A673 (cell line): Measurements from ENCODE around the gene TTLL4. TPM values are rescaled to one million over a fixed set of nuclear protein-coding genes. Genes with fewer than 3 reads are reported as not detected.

Experiments
- BruUV-seq: library from RNA; stranded (reverse); fragments of 400-500 nt; replicated peaks from 2 replicates; lab custom pipeline; 2021; lab: Mats Ljungman, UMichigan
- CTCF ChIA-PET: fragments of 300-600 bp; sonication (Branson Sonifier 250); formaldehyde crosslinking; loops from one replicate; lab custom pipeline; 2022; ENCODE audit warnings: antibody characterized with exemption; lab: Charles Lee
- POLR2A ChIA-PET: fragments of 300-600 bp; sonication (Branson Sonifier 250); formaldehyde crosslinking; loops from one replicate; lab custom pipeline; 2022; ENCODE audit warnings: antibody characterized with exemption; ENCODE audit not compliant: low non-redundant PET; lab: Charles Lee
- DNase-seq: peaks from one replicate; pipeline ENCODE4 v3.0.0-alpha.2; 2015; ENCODE audit warnings: low spot score
- H3K27ac ChIP-seq: fragments of 200-600 bp; sonication (generic); 2 replicates; pipeline ENCODE4 v1.5.1; 2016; ENCODE audit warnings: mixed run types, low read depth, mild to moderate bottlenecking, mixed read lengths, antibody characterized with exemption, low read length; ENCODE audit not compliant: poor library complexity, severe bottlenecking
- H3K27me3 ChIP-seq: fragments of 200-600 bp; sonication (generic); replicated peaks from 2 replicates; pipeline ENCODE4 v1.6.1; 2017; ENCODE audit warnings: mixed run types, low read depth, mild to moderate bottlenecking, mixed read lengths, antibody characterized with exemption, low read length; ENCODE audit not compliant: insufficient read depth, poor library complexity
- H3K36me3 ChIP-seq: fragments of 200-600 bp; sonication (generic); 2 replicates; pipeline ENCODE4 v1.6.1; 2016; ENCODE audit warnings: mixed run types, mild to moderate bottlenecking, mixed read lengths, antibody characterized with exemption, low read length; ENCODE audit not compliant: insufficient read depth, poor library complexity, severe bottlenecking
- H3K4me1 ChIP-seq: fragments of 200-600 bp; sonication (generic); 2 replicates; pipeline ENCODE4 v1.6.1; 2017; ENCODE audit warnings: mixed run types, mild to moderate bottlenecking, mixed read lengths, antibody characterized with exemption, low read length; ENCODE audit not compliant: insufficient read depth, poor library complexity, severe bottlenecking
- H3K4me3 ChIP-seq: fragments of 200-600 bp; sonication (generic); 2 replicates; pipeline ENCODE4 v1.5.1; 2016; ENCODE audit warnings: low read depth, mixed run types, mild to moderate bottlenecking, mixed read lengths, low read length; ENCODE audit not compliant: poor library complexity, severe bottlenecking
- H3K9me3 ChIP-seq: fragments of 200-600 bp; sonication (generic); 2 replicates; pipeline ENCODE4 v1.6.1; 2016; ENCODE audit warnings: mixed run types, low read depth, mild to moderate bottlenecking, mixed read lengths, antibody characterized with exemption, low read length; ENCODE audit not compliant: poor library complexity, severe bottlenecking
- EZH2 ChIP-seq: fragments of 200-600 bp; sonication (generic); IDR thresholded peaks from 2 replicates; pipeline ENCODE4 v1.6.1; 2017; ENCODE audit warnings: borderline replicate concordance, low read depth, mild to moderate bottlenecking, mixed read lengths, antibody characterized with exemption, low read length; ENCODE audit not compliant: poor library complexity, severe bottlenecking
- intact Hi-C: fragments of 100-400 bp; cut with micrococcal nuclease; formaldehyde crosslinking; loops from one replicate; pipeline ENCODE4 v1.10.0; 2022; ENCODE audit not compliant: unreplicated experiment
- total RNA-seq: library from RNA; stranded (reverse); gene quantifications from 2 replicates; pipeline ENCODE4 v1.2.3, GENCODE V29; 2021
- TF ChIP-seq, protein P1 (sequence below): fragments of 300-800, 200-600 bp; sonication (generic); conservative IDR thresholded peaks from 2 replicates; pipeline ENCODE4 v1.5.1; 2017; ENCODE audit warnings: low read depth, mild to moderate bottlenecking, antibody characterized with exemption, low read length, moderate library complexity, mixed read lengths

The TTLL4 gene
- total RNA-seq, 1 experiment from 2014 or later: 100 TPM

DNA sequence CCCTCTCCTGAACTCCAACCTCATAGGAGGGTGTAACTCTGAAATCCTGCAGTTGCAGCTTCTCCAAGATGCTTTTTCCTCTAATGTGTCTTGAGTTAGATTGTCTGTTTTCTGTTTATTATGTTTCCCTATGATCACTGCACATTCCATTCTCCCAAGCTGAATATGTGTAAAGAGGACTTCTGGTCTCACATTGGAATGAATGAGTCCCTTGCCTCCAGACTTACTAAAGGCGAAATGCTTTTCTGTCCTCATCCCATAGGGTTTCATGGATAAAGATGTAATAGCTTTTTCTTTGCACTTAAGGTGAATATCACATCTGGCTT lies 35.8 kb downstream of the TTLL4 start:
- no peak for TF ChIP-seq EZH2
- intact Hi-C loops: no loop called here
- H3K27ac ChIP-seq: no peak overlapping the region
- no peaks in the 10 kb centered on the region for H3K9me3 ChIP-seq
- ChIA-PET POLR2A (no interaction called here), CTCF (no interaction called here)
- no peaks in the 10 kb centered on the region for H3K4me1 ChIP-seq
- peaks cover 77% of the 10 kb centered on the region for H3K36me3 ChIP-seq
- no peak for DNase-seq
- no peak overlapping the region for H3K4me3 ChIP-seq
- no TSS peak for BruUV-seq
- no peaks in the 10 kb centered on the region for H3K27me3 ChIP-seq

DNA sequence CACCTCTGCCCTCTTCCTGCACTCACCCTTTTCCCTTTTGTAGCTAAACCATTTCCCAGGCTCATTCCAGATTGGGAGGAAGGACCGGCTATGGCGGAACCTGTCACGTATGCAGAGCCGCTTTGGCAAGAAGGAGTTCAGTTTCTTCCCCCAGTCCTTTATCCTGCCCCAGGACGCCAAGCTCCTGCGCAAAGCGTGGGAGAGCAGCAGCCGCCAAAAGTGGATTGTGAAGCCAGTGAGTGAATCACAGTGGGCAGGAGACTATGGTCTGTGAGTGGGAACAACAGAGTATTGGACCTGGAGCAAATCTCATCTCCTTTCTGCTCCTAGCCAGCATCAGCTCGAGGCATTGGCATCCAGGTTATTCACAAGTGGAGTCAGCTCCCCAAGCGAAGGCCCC lies 36.3 kb downstream of the TTLL4 start:
- Histone ChIP-seq H3K4me3 (no peak overlapping the region), H3K9me3 (no peaks in the 10 kb centered on the region), H3K36me3 (peaks cover 75% of the 10 kb centered on the region), H3K4me1 (no peaks in the 10 kb centered on the region), H3K27ac (no peak overlapping the region), H3K27me3 (no peaks in the 10 kb centered on the region)
- ChIA-PET CTCF (interaction anchor here (0.6 kb wide), 1 partner anchor 26 kb away, joined by 4 read pairs; no protein-coding TSS in a partner anchor), POLR2A (no interaction called here)
- DNase-seq: no peak
- intact Hi-C loops: no loop called here
- BruUV-seq: no TSS peak
- no peak for TF ChIP-seq EZH2
- TF ChIP-seq, protein P1, sequence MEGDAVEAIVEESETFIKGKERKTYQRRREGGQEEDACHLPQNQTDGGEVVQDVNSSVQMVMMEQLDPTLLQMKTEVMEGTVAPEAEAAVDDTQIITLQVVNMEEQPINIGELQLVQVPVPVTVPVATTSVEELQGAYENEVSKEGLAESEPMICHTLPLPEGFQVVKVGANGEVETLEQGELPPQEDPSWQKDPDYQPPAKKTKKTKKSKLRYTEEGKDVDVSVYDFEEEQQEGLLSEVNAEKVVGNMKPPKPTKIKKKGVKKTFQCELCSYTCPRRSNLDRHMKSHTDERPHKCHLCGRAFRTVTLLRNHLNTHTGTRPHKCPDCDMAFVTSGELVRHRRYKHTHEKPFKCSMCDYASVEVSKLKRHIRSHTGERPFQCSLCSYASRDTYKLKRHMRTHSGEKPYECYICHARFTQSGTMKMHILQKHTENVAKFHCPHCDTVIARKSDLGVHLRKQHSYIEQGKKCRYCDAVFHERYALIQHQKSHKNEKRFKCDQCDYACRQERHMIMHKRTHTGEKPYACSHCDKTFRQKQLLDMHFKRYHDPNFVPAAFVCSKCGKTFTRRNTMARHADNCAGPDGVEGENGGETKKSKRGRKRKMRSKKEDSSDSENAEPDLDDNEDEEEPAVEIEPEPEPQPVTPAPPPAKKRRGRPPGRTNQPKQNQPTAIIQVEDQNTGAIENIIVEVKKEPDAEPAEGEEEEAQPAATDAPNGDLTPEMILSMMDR: no peak

DNA sequence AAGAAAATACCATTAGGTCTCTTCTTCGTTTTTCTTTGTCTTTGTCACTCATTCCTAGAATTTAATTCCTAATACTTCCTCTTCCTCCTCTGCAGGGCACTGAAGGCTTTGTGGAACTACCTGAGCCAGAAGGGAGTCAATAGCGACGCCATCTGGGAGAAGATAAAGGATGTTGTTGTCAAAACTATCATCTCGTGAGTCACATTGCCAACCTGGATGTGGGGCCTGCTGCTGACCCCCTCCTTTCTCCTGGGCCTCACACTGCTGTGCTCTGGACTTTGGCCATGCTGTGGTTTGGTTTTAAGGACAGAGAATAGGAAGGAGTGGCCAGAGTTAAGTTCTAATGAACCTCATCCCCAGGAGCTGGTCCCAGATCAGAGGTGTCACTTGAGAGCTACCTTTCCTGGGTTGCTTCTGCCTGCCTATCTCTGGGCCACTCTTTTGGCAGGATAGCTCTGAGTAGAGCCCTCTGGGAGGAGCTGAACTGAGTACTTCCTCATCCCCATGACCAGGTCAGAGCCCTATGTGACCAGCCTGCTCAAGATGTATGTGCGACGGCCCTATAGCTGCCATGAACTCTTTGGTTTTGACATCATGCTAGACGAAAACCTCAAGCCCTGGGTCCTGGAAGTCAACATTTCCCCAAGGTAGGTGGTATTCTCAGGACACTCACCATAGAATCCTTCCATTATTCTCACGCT lies 38.3 kb downstream of the TTLL4 start:
- H3K36me3 ChIP-seq: peaks cover 87% of the 10 kb centered on the region
- no TSS peak for BruUV-seq

More for the DNA sequence above, 38.3 kb downstream of the TTLL4 start:
- ChIA-PET POLR2A (no interaction called here), CTCF (no interaction called here)
- Histone ChIP-seq H3K4me3 (no peak overlapping the region), H3K9me3 (no peaks in the 10 kb centered on the region), H3K27me3 (no peaks in the 10 kb centered on the region), H3K4me1 (no peaks in the 10 kb centered on the region), H3K27ac (no peak overlapping the region)
- intact Hi-C loops: no loop called here
- no peak for DNase-seq
- TF ChIP-seq, protein P1: no peak
- TF ChIP-seq EZH2: no peak
